ENCODE measurements around the gene R3HDM2.

Gene R3HDM2

DNA sequence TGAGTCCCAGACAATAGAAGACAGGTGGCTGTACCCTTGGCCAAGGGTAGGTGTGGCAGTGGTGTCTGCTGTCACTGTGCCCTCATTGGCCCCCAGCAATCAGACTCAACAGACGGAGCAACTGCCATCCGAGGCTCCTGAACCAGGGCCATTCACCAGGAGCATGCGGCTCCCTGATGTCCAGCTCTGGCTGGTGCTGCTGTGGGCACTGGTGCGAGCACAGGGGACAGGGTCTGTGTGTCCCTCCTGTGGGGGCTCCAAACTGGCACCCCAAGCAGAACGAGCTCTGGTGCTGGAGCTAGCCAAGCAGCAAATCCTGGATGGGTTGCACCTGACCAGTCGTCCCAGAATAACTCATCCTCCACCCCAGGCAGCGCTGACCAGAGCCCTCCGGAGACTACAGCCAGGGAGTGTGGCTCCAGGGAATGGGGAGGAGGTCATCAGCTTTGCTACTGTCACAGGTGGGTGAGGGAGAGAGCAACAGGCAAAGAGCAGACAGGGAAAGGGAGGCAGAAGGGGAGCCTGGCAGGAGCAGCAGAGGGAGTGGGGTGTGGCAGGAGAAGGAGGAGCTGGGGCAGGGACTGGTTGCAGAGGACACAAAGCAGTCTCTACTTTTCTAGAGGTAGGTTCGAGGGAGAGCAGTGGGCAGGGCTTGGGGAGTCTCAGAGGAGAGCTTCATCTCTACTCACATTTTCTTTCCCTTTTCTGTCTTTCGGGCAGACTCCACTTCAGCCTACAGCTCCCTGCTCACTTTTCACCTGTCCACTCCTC lies 24.7 kb upstream of the R3HDM2 start:
- TF ChIP-seq, protein P1, sequence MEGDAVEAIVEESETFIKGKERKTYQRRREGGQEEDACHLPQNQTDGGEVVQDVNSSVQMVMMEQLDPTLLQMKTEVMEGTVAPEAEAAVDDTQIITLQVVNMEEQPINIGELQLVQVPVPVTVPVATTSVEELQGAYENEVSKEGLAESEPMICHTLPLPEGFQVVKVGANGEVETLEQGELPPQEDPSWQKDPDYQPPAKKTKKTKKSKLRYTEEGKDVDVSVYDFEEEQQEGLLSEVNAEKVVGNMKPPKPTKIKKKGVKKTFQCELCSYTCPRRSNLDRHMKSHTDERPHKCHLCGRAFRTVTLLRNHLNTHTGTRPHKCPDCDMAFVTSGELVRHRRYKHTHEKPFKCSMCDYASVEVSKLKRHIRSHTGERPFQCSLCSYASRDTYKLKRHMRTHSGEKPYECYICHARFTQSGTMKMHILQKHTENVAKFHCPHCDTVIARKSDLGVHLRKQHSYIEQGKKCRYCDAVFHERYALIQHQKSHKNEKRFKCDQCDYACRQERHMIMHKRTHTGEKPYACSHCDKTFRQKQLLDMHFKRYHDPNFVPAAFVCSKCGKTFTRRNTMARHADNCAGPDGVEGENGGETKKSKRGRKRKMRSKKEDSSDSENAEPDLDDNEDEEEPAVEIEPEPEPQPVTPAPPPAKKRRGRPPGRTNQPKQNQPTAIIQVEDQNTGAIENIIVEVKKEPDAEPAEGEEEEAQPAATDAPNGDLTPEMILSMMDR (IDR thresholded peaks at IDR 0.05; ENCODE audit: low read depth, low read length): no peak
- H3K4me3 ChIP-seq (ENCODE audit: low read depth, low read length): peak overlapping the region; percentile 22; the same call in 1 of the 2 replicates

DNA sequence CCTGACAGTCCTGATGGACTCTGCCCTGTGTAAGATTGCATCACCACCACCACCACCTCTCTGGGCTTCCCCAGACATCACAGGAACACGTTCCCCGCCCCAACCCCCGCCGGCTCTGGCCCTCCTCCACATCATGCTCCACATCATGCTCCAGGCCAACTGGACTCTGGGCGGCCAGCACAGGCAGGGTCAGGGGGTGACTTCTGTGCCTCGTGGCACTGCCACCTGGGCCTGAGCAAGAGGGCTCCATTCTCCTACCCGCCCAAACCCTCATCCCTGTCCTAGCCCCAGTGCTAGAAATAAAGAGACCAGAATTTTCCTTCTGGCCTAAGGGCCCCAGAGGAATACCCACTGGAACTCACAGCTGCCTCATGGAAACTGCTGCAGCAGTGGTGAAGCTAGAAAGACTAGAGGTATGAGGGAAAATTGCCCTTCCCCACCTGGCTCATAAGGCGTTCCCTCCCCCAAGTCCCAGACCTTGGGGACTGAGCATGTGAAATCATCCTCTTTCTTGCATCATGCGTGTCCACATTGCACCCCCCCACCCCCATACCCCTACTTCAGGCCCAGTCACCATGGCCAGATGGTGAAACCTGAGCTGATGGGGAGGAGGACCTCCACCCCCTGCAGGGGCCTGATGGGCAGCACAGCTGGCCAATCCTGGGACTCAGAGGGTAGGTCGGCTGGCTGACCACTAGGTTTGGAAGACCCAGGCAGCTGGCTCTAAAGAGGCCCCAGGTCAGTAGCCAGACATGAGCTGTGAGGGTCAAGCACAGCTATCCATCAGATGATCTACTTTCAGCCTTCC lies 23.9 kb upstream of the R3HDM2 start, which contains the start of gene INHBE:
INHBE (plus strand) TSS at position 742 of the 808 bp plus-strand sequence. CDS start 230 bp downstream, outside the sequence.
- peak within 1 kb of the TSS; percentile 22; the same call in 1 of the 2 replicates for H3K4me3 ChIP-seq (ENCODE audit: low read depth, low read length)
- TF ChIP-seq, protein P1 (IDR thresholded peaks at IDR 0.05; ENCODE audit: low read depth, low read length): no peak

DNA sequence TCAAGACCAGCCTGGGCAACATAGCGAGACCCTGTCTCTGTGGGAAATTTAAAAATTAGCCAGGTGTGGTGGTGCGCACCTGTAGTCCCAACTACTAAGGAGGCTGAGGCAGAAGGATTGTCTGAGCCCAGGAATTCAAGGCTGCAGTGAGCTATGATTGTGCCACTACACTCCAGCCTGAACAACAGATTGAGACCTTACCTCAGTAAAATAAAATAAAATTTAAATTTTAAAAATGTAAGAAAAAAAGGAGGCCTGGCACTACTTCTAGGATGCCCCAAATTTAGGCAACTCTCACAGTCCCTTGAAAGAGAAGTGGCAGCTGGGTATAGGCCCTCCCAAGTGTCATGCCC lies 23.3 kb upstream of the R3HDM2 start:
- TF ChIP-seq, protein P1 (IDR thresholded peaks at IDR 0.05; ENCODE audit: low read depth, low read length): no peak

DNA sequence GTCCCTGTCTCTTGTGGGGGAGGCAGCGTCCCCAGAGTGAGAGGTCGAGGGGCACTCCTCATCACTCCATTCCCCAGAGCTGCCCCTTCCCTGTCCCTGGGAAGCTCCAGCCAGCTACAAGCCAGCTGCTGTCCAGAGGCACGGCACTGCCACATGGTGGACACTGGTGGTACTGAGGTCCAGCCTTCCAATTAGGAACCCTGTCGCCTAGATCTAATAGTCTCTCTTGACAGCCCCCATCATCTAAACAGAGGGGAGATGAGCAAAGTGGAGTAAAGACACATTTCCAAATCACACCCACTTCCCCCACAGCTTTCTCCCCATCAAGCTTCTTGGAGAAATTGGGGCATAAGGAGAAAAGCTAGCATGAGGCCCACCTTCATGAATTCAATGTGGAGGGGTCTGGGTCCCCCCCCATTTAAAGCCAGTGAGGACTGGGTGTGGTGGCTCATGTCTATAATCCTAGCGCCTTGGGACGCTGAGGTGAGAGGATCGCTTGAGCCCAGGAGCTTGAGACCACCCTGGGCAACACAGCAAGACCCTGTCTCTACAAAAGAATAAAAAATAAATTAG lies 22.2 kb upstream of the R3HDM2 start:
- TF ChIP-seq, protein P1 (IDR thresholded peaks at IDR 0.05; ENCODE audit: low read depth, low read length): peak; percentile 96
- no peak overlapping the region for H3K4me3 ChIP-seq (ENCODE audit: low read depth, low read length)

More for the DNA sequence above, 23.3 kb upstream of the R3HDM2 start:
- no peak overlapping the region for H3K4me3 ChIP-seq (ENCODE audit: low read depth, low read length)

DNA sequence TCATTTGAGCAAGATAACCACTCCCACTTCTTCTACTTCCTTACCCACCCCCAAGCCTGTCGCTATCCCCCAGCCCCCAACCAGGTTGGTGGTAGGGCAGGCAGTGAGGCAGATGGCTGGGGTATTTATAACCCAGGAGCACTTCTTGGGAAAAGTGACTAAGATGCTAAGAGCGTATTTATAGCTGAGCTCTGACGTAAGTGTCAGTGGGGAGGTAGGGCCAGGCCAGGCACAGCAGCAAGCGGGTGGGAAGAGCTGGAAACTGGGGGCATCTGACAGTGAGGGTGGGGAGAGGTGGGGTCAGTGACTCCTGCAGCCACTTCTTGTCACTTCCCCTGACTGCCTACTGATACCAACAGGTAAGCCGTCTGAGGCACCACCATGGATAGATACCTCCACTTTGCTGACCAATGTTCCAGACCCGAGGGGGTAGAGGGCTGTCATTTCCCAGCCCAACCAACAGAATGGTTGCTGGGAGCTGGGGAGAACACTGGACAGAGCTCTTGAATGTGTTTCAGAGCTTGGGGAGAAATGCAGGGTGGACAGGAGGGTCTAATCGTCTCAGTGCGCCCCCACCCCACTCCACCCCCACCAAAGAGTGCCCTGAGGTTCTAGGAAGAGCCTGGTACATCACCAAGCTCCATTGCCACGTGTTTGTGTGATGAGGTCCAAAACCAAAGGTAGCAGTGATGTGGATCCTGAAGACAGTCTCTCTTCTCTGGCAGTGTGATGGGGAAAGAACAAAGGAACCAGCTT lies 21.5 kb upstream of the R3HDM2 start:
- TF ChIP-seq, protein P1 (IDR thresholded peaks at IDR 0.05; ENCODE audit: low read depth, low read length): no peak

DNA sequence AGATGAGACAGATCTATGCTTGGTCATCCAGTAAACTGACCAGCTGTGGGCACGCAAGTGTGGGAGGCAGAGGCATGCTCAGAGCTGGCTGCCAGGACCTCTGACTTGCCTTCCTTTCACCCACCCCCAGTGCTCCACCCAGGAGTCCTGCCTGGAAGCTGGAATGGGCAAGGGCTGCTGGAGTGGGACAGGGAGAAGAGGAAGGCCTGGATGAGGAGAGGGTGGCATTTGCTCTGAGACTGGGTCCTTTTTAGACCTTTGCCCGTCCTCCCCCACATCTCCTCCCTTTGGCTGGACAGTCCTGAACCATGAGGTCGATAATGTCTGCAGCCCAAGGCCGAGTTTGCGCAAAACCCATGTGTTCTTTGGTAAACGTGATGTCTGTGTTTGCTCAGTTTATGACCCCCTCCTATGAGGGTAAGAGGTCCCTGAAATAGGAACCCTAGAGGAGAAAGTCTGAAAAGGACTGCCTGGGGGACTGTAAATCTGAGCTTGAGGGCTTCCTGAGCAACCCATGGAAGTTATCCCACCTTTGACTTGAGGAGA lies 20.5 kb upstream of the R3HDM2 start:
- no peak overlapping the region for H3K4me3 ChIP-seq (ENCODE audit: low read depth, low read length)
- TF ChIP-seq, protein P1 (IDR thresholded peaks at IDR 0.05; ENCODE audit: low read depth, low read length): no peak

More for the DNA sequence above, 21.5 kb upstream of the R3HDM2 start:
- no peak overlapping the region for H3K4me3 ChIP-seq (ENCODE audit: low read depth, low read length)

Data from WI38 (cell line).